H54 (cell line): ENCODE measurements around the gene GRK6.

Experiments
- DNase-seq: peaks from one replicate; pipeline ENCODE4 v3.0.0; 2011; ENCODE audit warnings: low spot score, mixed read lengths; ENCODE audit not compliant: insufficient read length
- FAIRE-seq: peaks from 3 replicates; lab custom pipeline; 2011; peaks lifted over from hg19 to GRCh38; lab: Jason Lieb, UNC
- POLR2A ChIP-seq: IDR thresholded peaks from 2 replicates; pipeline ENCODE4 v1.6.1; 2011; ENCODE audit warnings: low read depth, mild to moderate bottlenecking, low read length

The GRK6 gene

GRCh38 chr5:177425801-177426565 is 493 bp upstream of the GRK6 start:
- DNase-seq (peak; percentile 99), FAIRE-seq (peak; percentile 41)
- peak; percentile 65 for TF ChIP-seq POLR2A

- no peak for FAIRE-seq
- no peak for TF ChIP-seq POLR2A
These were observed 841 bp downstream of the GRK6 start for GRCh38 chr5:177427211-177427822.

GRCh38 chr5:177427919-177428573 is 1.6 kb downstream of the GRK6 start:
- no peak for TF ChIP-seq POLR2A
- FAIRE-seq = no peak
- DNase-seq = no peak

More at GRCh38 chr5:177427211-177427822, 841 bp downstream of the GRK6 start:
- no peak for DNase-seq

GRCh38 chr5:177428574-177429217 is 2.2 kb downstream of the GRK6 start:
- FAIRE-seq (no peak), DNase-seq (no peak)
- TF ChIP-seq POLR2A = no peak

- no peak for DNase-seq
- no peak for TF ChIP-seq POLR2A
These were observed 3.0 kb downstream of the GRK6 start for GRCh38 chr5:177429248-177430040.

GRCh38 chr5:177430140-177430951 is 3.9 kb downstream of the GRK6 start:
- FAIRE-seq (no peak), DNase-seq (no peak)
- TF ChIP-seq POLR2A = no peak

More at GRCh38 chr5:177429248-177430040, 3.0 kb downstream of the GRK6 start:
- FAIRE-seq = no peak

- no peak for TF ChIP-seq POLR2A
- DNase-seq (no peak), FAIRE-seq (no peak)
These were observed 4.5 kb downstream of the GRK6 start for GRCh38 chr5:177430972-177431316.

- no peak for DNase-seq
- TF ChIP-seq POLR2A = no peak
- no peak for FAIRE-seq
These were observed 5.1 kb downstream of the GRK6 start for GRCh38 chr5:177431317-177432142.

GRCh38 chr5:177432143-177432838 is 5.8 kb downstream of the GRK6 start:
- TF ChIP-seq POLR2A = no peak
- FAIRE-seq = no peak
- DNase-seq = no peak

GRCh38 chr5:177432839-177433657 is 6.6 kb downstream of the GRK6 start:
- DNase-seq = no peak

More at GRCh38 chr5:177432839-177433657, 6.6 kb downstream of the GRK6 start:
- no peak for TF ChIP-seq POLR2A
- no peak for FAIRE-seq
